K562 (cell line): ENCODE data around the gene MPRIP. TPM values are rescaled to one million over a fixed set of nuclear protein-coding genes. Genes with fewer than 3 reads are reported as not detected.
A peak's percentile ranks its signal among the peaks of the same experiment; 100 is the strongest.

Source experiments
- BDP1 ChIP-seq: IDR thresholded peaks from 3 replicates; pipeline ENCODE4 v1.6.1; 2011; ENCODE audit not compliant: insufficient read length, insufficient read depth
- BRD4 ChIP-seq: fragments of 200-600 bp; sonication (generic); IDR thresholded peaks from 2 replicates; pipeline ENCODE4 v1.6.1; 2017; ENCODE audit warnings: inconsistent platforms
- CBX5 ChIP-seq: IDR thresholded peaks from 2 replicates; pipeline ENCODE4 v1.6.1; 2014; ENCODE audit warnings: low read depth, borderline replicate concordance
- E2F4 ChIP-seq: sonication (generic); formaldehyde crosslinking; IDR thresholded peaks from 2 replicates; pipeline ENCODE4 v1.8.0; 2022; ENCODE audit warnings: mild to moderate bottlenecking, low read depth, missing genetic modification reagents
- ETS1 ChIP-seq: conservative IDR thresholded peaks from 2 replicates; pipeline ENCODE4 v1.6.1; 2011; ENCODE audit warnings: low read depth, mild to moderate bottlenecking, low read length; ENCODE audit not compliant: control insufficient read depth
- FOSL1 ChIP-seq: fragments of 200-800 bp; sonication (Bioruptor generic); conservative IDR thresholded peaks from 2 replicates; pipeline ENCODE4 v1.6.1; 2016; ENCODE audit warnings: missing genetic modification characterization, missing compliant biosample characterization
- GATA2 ChIP-seq: sonication (generic); formaldehyde crosslinking; IDR thresholded peaks from 2 replicates; pipeline ENCODE4 v1.4.0; 2020; ENCODE audit warnings: mild to moderate bottlenecking, missing genetic modification reagents
- HES1 ChIP-seq: fragments of 450-650 bp; IDR thresholded peaks from 2 replicates; pipeline ENCODE4 v1.6.1; 2016; ENCODE audit warnings: low read depth, mild to moderate bottlenecking, moderate library complexity
- IFI16 ChIP-seq: fragments of 250-450 bp; sonication (Bioruptor Pico); IDR thresholded peaks from 2 replicates; pipeline ENCODE4 v2.1.2; 2022; ENCODE audit warnings: mild to moderate bottlenecking, inconsistent platforms
- JUND ChIP-seq, 2 experiments: IDR thresholded peaks; 2 replicates in 1 of 2; 3 replicates in 1 of 2; pipeline ENCODE4 v1.6.1; 2011; ENCODE audit warnings: borderline replicate concordance in 2 of 2, low read depth in 2 of 2, low read length in 2 of 2, improper control_type of control experiment in 1 of 2, missing biosample characterization in 1 of 2, missing genetic modification characterization in 1 of 2, missing genetic modification reagents in 1 of 2
- MITF ChIP-seq: IDR thresholded peaks from 2 replicates; pipeline ENCODE4 v1.6.1; 2014; ENCODE audit warnings: antibody characterized with exemption
- NFATC3 ChIP-seq: fragments of 450-650 bp; IDR thresholded peaks from 2 replicates; pipeline ENCODE4 v1.6.1; 2017; ENCODE audit warnings: mild to moderate bottlenecking
- NFIC ChIP-seq: fragments of 450-650 bp; IDR thresholded peaks from 2 replicates; pipeline ENCODE4 v1.6.1; 2017; ENCODE audit warnings: mild to moderate bottlenecking, inconsistent platforms
- NFYB ChIP-seq: IDR thresholded peaks from 2 replicates; pipeline ENCODE4 v1.6.1; 2011; ENCODE audit warnings: mild to moderate bottlenecking, moderate library complexity; ENCODE audit not compliant: insufficient read length; ENCODE audit errors: extremely low read depth
- NR2C2 ChIP-seq, 2 experiments: fragments of 200-800 bp in 1 of 2; sonication (Bioruptor generic) in 1 of 2; sonication (generic) in 1 of 2; formaldehyde crosslinking in 1 of 2; IDR thresholded peaks; 2 replicates each; pipeline versions ENCODE4 v1.6.1 to v1.8.0; 2016 to 2022; ENCODE audit warnings: mild to moderate bottlenecking in 1 of 2, missing compliant biosample characterization in 1 of 2, missing genetic modification characterization in 1 of 2, missing genetic modification reagents in 1 of 2
- PHB2 ChIP-seq: fragments of 450-650 bp; IDR thresholded peaks from 2 replicates; pipeline ENCODE4 v1.6.1; 2017; ENCODE audit warnings: low read depth
- RBM34 ChIP-seq: fragments of 200-400 bp; formaldehyde crosslinking; IDR thresholded peaks from 2 replicates; pipeline ENCODE4 v1.6.1; 2018; ENCODE audit warnings: low read length, borderline replicate concordance; ENCODE audit not compliant: insufficient read depth
- SIN3B ChIP-seq: fragments of 450-650 bp; IDR thresholded peaks from 2 replicates; pipeline ENCODE4 v1.6.1; 2017; ENCODE audit warnings: low read depth, mild to moderate bottlenecking, moderate library complexity
- TEAD1 ChIP-seq, 2 experiments: fragments of 450-650 bp in 1 of 2; sonication (generic) in 1 of 2; formaldehyde crosslinking; IDR thresholded peaks; 2 replicates each; pipeline versions ENCODE4 v1.4.0 to v1.8.0; 2020 to 2022; ENCODE audit warnings: mild to moderate bottlenecking in 2 of 2, missing genetic modification reagents in 1 of 2
- ZBTB17 ChIP-seq: fragments of 450-650 bp; formaldehyde crosslinking; IDR thresholded peaks from 2 replicates; pipeline ENCODE4 v1.4.0; 2020; ENCODE audit warnings: mild to moderate bottlenecking
- ZNF133 ChIP-seq: fragments of 250-450 bp; sonication (Bioruptor Pico); IDR thresholded peaks from 2 replicates; pipeline ENCODE4 v1.4.0; 2020; ENCODE audit warnings: mild to moderate bottlenecking
- ZNF695 ChIP-seq: fragments of 450-650 bp; formaldehyde crosslinking; IDR thresholded peaks from 2 replicates; pipeline ENCODE4 v1.4.0; 2020; ENCODE audit warnings: mild to moderate bottlenecking, moderate library complexity
- ZNF766 ChIP-seq: fragments of 200-800 bp; sonication (Bioruptor generic); conservative IDR thresholded peaks from 2 replicates; pipeline ENCODE4 v1.6.1; 2016; ENCODE audit warnings: missing genetic modification characterization, missing compliant biosample characterization
- ZSCAN29 ChIP-seq: fragments of 450-650 bp; IDR thresholded peaks from 2 replicates; pipeline ENCODE4 v1.6.1; 2017
- ZZZ3 ChIP-seq: fragments of 450-650 bp; IDR thresholded peaks from 2 replicates; pipeline ENCODE4 v1.6.1; 2016; ENCODE audit warnings: antibody characterized with exemption, mild to moderate bottlenecking, moderate library complexity
- polyA plus RNA-seq, 8 experiments: library from polyadenylated mRNA; depleted of rRNA in 4 of 8; stranded (reverse) in 5 of 8; unstranded in 3 of 8; fragments of >200 nt; fragmentation: Nextera tagmentation in 2 of 8; fragmentation: Illumina TruSeq in 1 of 8; extraction: Ambion mirVana in 2 of 8; extraction: Trizol in 1 of 8; gene quantifications; 2 replicates each; pipeline versions ENCODE4 v1.2.1 to v1.2.3, GENCODE V29; 2011 to 2014; ENCODE audit warnings: inconsistent platforms in 1 of 8, missing spikeins in 1 of 8
- total RNA-seq, 7 experiments: library from RNA; depleted of rRNA in 6 of 7; stranded (reverse); fragments of >200 nt in 6 of 7; fragmentation: Illumina TruSeq in 2 of 7; extraction: Trizol in 2 of 7; gene quantifications; 2 replicates each; pipeline versions ENCODE4 v1.2.1 to v1.2.3, GENCODE V29; 2011 to 2021; ENCODE audit warnings: low replicate concordance in 1 of 7

MPRIP gene
- total and polyA plus RNA-seq, 9 of the 15 experiments (the other 6 are each of a cell fraction or from before 2014, with no cell fraction given): 10.0 to 72.6 (median 30.1) TPM

- TF ChIP-seq NFIC: peak; percentile 97
- peak; percentile 51 for TF ChIP-seq ETS1
- TF ChIP-seq ZNF766 (CRISPR knock-in tag): 0 out of 2 replicates have a peak, but pooled peaks have one; percentile 6
- TF ChIP-seq E2F4 (CRISPR knock-in tag): 0 out of 2 replicates have a peak, but pooled peaks have one; percentile 82
- TF ChIP-seq BRD4: no peak
- no peak for TF ChIP-seq NFYB
- no peak for TF ChIP-seq ZSCAN29
- no peak for TF ChIP-seq ZBTB17
- peak; percentile 99 for TF ChIP-seq HES1
- TF ChIP-seq PHB2: no peak
- no peak for TF ChIP-seq ZZZ3
- no peak for TF ChIP-seq GATA2
- TF ChIP-seq BDP1: no peak
- no peak for TF ChIP-seq RBM34
- TF ChIP-seq MITF: peak; percentile 88
- TF ChIP-seq SIN3B: no peak
- TF ChIP-seq ZNF695 (CRISPR knock-in tag): no peak
- no peak for TF ChIP-seq NFATC3
- no peak for TF ChIP-seq JUND (IDR thresholded peaks at IDR 0.05; ENCODE audit: borderline replicate concordance, low read depth, low read length)
- TF ChIP-seq JUND (tag; IDR thresholded peaks at IDR 0.05; ENCODE audit: borderline replicate concordance, low read depth, low read length): no peak
- TF ChIP-seq FOSL1: 0 out of 2 replicates have a peak, but pooled peaks have one; percentile 14
- no peak for TF ChIP-seq ZNF133 (CRISPR knock-in tag)
- TF ChIP-seq CBX5: no peak
- no peak for TF ChIP-seq IFI16
- TF ChIP-seq TEAD1 (CRISPR knock-in tag; IDR thresholded peaks at IDR 0.05): peak in 1 of 2 experiments; percentile 86; a peak in 2 of 4 replicates
- peak; percentile 87 for TF ChIP-seq NR2C2 (CRISPR knock-in tag; IDR thresholded peaks at IDR 0.05)
- TF ChIP-seq NR2C2 (tag; IDR thresholded peaks at IDR 0.05): peak; percentile 63
Measured at GRCh38 chr17:17206124-17206912, 164.1 kb downstream of the MPRIP start, which contains the start of gene PLD6 (continued).
